HEK293T (cell line): ENCODE results near the gene PPP4C.

Experiments used
- CTBP1 ChIP-seq: fragments of 450-650 bp; IDR thresholded peaks from 2 replicates; pipeline ENCODE4 v1.6.1; 2016; ENCODE audit warnings: borderline replicate concordance
- ELF4 ChIP-seq: fragments of 450-650 bp; IDR thresholded peaks from 2 replicates; pipeline ENCODE4 v1.6.1; 2017; ENCODE audit warnings: antibody characterized with exemption
- FOXA1 ChIP-seq: fragments of 450-650 bp; IDR thresholded peaks from 2 replicates; pipeline ENCODE4 v1.6.1; 2016; ENCODE audit warnings: mild to moderate bottlenecking
- FOXM1 ChIP-seq: fragments of 450-650 bp; IDR thresholded peaks from 2 replicates; pipeline ENCODE4 v1.6.1; 2017; ENCODE audit warnings: mild to moderate bottlenecking, borderline replicate concordance
- HDGF ChIP-seq: fragments of 450-650 bp; IDR thresholded peaks from 2 replicates; pipeline ENCODE4 v1.6.1; 2017; ENCODE audit warnings: antibody characterized with exemption, borderline replicate concordance
- LEF1 ChIP-seq: fragments of 450-650 bp; IDR thresholded peaks from 2 replicates; pipeline ENCODE4 v1.6.1; 2017; ENCODE audit warnings: mild to moderate bottlenecking, borderline replicate concordance
- NFRKB ChIP-seq: fragments of 450-650 bp; IDR thresholded peaks from 2 replicates; pipeline ENCODE4 v1.6.1; 2016; ENCODE audit warnings: mild to moderate bottlenecking, moderate library complexity
- SP1 ChIP-seq: fragments of 450-650 bp; IDR thresholded peaks from 2 replicates; pipeline ENCODE4 v1.6.1; 2017
- SUZ12 ChIP-seq: fragments of 450-650 bp; IDR thresholded peaks from 2 replicates; pipeline ENCODE4 v1.6.1; 2016; ENCODE audit warnings: mild to moderate bottlenecking
- TARDBP ChIP-seq: fragments of 450-650 bp; IDR thresholded peaks from 2 replicates; pipeline ENCODE4 v1.6.1; 2016
- ZNF384 ChIP-seq: fragments of 450-650 bp; IDR thresholded peaks from 2 replicates; pipeline ENCODE4 v1.6.1; 2016
- TF ChIP-seq, protein P1 (sequence below): fragments of 450-650 bp; IDR thresholded peaks from 2 replicates; pipeline ENCODE4 v1.6.1; 2016

DNA sequence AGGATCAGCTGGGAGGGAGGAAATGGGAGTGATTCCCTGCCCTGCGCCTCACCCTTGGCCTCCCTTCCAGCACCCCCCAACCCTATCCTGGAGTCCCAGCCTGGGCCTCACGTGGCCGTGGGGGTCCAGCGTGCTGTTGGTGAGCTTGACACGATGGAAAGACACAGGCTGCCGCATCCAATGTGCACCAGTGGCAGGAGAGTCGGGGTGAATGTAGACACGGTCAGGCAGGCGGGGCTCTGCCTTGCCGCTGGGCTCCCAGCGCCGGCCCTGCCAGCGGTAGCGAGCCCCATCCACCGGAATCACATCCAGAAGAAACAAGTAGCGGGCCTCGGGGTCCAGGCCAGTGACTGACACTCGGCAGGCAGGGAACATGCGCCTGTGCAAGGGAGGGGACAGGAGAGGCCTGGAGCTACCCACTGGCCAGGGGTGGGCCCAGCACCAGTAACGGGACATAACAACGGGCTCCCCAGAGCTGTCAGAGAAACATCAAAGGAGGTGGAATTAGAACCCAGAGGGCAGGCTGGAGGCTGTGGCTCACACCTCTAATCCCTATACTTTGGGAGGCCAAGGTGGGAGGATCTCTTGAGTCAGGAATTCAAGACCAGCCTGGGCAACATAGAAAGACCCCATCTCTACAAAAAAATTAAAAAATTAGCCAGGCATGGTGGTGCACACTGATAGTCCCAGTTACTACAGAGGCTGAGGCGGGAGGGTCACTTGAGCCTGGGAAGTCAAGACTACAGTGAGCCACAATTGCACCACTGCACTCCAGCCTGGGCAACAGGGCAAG is 13.2 kb downstream of the PPP4C start:
- TF ChIP-seq ELF4, result no peak
- TF ChIP-seq ZNF384, result no peak
- no peak for TF ChIP-seq FOXA1
- TF ChIP-seq HDGF, result no peak
- no peak for TF ChIP-seq SP1
- TF ChIP-seq FOXM1, result no peak
- no peak for TF ChIP-seq LEF1
- TF ChIP-seq TARDBP, result no peak
- TF ChIP-seq CTBP1, result no peak
- no peak for TF ChIP-seq SUZ12
- TF ChIP-seq, protein P1, sequence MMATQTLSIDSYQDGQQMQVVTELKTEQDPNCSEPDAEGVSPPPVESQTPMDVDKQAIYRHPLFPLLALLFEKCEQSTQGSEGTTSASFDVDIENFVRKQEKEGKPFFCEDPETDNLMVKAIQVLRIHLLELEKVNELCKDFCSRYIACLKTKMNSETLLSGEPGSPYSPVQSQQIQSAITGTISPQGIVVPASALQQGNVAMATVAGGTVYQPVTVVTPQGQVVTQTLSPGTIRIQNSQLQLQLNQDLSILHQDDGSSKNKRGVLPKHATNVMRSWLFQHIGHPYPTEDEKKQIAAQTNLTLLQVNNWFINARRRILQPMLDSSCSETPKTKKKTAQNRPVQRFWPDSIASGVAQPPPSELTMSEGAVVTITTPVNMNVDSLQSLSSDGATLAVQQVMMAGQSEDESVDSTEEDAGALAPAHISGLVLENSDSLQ, result no peak
- TF ChIP-seq NFRKB, result no peak
